Measurements from ENCODE around the gene FBLN1. TPM values are rescaled to one million over a fixed set of nuclear protein-coding genes. Genes with fewer than 3 reads are reported as not detected.

Gene FBLN1
- total RNA-seq, 1 donor from 2014 or later: 297 TPM

DNA sequence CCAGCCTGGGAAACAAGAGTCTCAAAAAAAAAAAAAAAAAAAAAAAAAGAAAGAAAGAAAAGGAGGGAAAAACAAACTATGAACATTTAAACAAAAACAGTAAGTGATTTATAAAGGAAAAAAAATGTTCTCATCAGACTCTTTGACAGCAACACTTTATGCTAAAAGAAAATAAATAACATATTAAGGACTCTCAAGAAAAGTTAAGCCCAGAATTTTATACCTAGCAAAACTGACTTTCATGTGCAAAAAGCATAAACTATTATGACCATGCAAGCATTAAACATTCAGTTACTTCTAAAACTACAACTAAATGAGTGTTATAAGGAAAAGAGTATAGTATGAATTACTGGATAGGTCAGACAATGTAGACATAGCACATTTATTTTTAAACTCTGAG, 68.4 kb downstream of the FBLN1 start:
- Mint-ChIP-seq H3K4me1 (no peaks in the 10 kb centered on the region), H3K27me3 (ENCODE audit: low read depth) (no peaks in the 10 kb centered on the region), H3K27ac (no peak overlapping the region), H3K4me3 (no peak overlapping the region), H3K9me3 (peaks cover 19% of the 10 kb centered on the region), H3K36me3 (peaks cover 32% of the 10 kb centered on the region)
- no peak for TF ChIP-seq CTCF (IDR thresholded peaks at IDR 0.05; ENCODE audit: unreplicated experiment)
- DNase-seq (ENCODE audit: low spot score in 2 of 2, unreplicated experiment in 2 of 2): no peak

DNA sequence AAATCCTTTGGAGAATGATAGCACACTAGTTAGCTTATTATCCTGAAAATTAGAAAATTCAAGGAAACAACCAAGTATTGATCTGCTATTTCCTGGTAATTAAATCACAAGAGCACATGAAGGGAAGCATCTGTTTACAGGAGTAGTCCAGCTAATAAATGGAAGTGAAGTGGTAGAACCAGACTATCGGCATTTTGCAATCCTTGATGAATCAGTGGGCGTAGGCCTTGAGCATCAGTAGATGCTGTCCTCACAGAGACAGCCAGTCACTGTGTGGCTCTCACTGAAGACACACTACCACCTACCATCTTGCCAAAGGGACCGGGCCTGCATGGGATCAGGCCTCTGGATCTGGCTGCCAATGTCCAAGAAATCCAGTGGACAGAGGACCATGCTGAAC, 69.8 kb downstream of the FBLN1 start:
- TF ChIP-seq CTCF (IDR thresholded peaks at IDR 0.05; ENCODE audit: unreplicated experiment): no peak
- peaks cover under 1% of the 10 kb centered on the region for H3K4me1 Mint-ChIP-seq
- H3K9me3 Mint-ChIP-seq: peaks cover 19% of the 10 kb centered on the region
- no peak overlapping the region for H3K4me3 Mint-ChIP-seq
- H3K27me3 Mint-ChIP-seq (ENCODE audit: low read depth): no peaks in the 10 kb centered on the region
- H3K27ac Mint-ChIP-seq: no peak overlapping the region
- peaks cover 30% of the 10 kb centered on the region for H3K36me3 Mint-ChIP-seq
- no peak for DNase-seq (ENCODE audit: low spot score in 2 of 2, unreplicated experiment in 2 of 2)

DNA sequence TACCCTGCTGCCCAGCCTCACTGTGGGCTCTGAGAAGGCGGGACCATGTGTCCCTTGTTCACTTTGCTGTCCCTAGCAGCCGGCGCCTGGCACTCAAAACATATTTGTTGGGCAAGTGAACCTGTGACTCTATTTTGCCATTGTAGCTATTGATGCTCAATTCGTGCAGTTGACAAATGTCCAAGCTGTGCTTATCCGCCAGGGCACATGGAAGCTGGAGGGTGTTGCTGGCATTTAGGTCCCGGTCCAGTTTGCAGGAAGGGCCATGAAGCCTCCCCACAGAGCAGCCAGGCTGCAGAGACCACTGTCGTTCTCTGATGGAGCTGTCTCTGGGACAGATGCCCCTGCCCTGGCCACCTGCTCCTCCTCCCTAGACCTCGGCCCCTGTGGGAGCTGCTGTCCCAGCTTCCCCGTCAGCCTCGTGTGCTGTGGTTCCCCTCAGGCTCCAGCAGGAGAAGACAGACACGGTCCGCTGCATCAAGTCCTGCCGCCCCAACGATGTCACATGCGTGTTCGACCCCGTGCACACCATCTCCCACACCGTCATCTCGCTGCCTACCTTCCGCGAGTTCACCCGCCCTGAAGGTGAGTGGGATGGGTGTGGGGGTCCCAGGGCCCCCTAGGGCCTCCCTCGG, 71.5 kb downstream of the FBLN1 start:
- no peak for TF ChIP-seq CTCF (IDR thresholded peaks at IDR 0.05; ENCODE audit: unreplicated experiment)
- Mint-ChIP-seq H3K27me3 (ENCODE audit: low read depth) (no peaks in the 10 kb centered on the region), H3K9me3 (peaks cover 14% of the 10 kb centered on the region), H3K27ac (no peak overlapping the region), H3K4me1 (peaks cover 2% of the 10 kb centered on the region), H3K4me3 (no peak overlapping the region), H3K36me3 (peaks cover 20% of the 10 kb centered on the region)
- no peak for DNase-seq (ENCODE audit: low spot score in 2 of 2, unreplicated experiment in 2 of 2)

GRCh38 chr22:45575173-45575572, 72.5 kb downstream of the FBLN1 start:
- no peak overlapping the region for H3K27ac Mint-ChIP-seq
- TF ChIP-seq CTCF (IDR thresholded peaks at IDR 0.05; ENCODE audit: unreplicated experiment): no peak
- H3K9me3 Mint-ChIP-seq: peaks cover 11% of the 10 kb centered on the region
- H3K36me3 Mint-ChIP-seq: peaks cover 15% of the 10 kb centered on the region
- no peak for DNase-seq (ENCODE audit: low spot score in 2 of 2, unreplicated experiment in 2 of 2)
- H3K4me3 Mint-ChIP-seq: no peak overlapping the region
- no peaks in the 10 kb centered on the region for H3K27me3 Mint-ChIP-seq (ENCODE audit: low read depth)
- peaks cover 10% of the 10 kb centered on the region for H3K4me1 Mint-ChIP-seq

- no peak overlapping the region for H3K27ac Mint-ChIP-seq
- peaks cover 6% of the 10 kb centered on the region for H3K9me3 Mint-ChIP-seq
- no peak for TF ChIP-seq CTCF (IDR thresholded peaks at IDR 0.05; ENCODE audit: unreplicated experiment)
- H3K4me3 Mint-ChIP-seq: no peak overlapping the region
- no peaks in the 10 kb centered on the region for H3K27me3 Mint-ChIP-seq (ENCODE audit: low read depth)
- peaks cover 15% of the 10 kb centered on the region for H3K4me1 Mint-ChIP-seq
- no peak for DNase-seq (ENCODE audit: low spot score in 2 of 2, unreplicated experiment in 2 of 2)
- H3K36me3 Mint-ChIP-seq: peaks cover 10% of the 10 kb centered on the region
Measured at GRCh38 chr22:45575607-45576272, 73.1 kb downstream of the FBLN1 start.

Data from mesothelial cell of epicardium (in vitro differentiated cells).